HepG2 (cell line): ENCODE results near the gene EFHD2. TPM values are rescaled to one million over a fixed set of nuclear protein-coding genes. Genes with fewer than 3 reads are reported as not detected.

Experiments
- JUN ChIP-seq: sonication (generic); formaldehyde crosslinking; IDR thresholded peaks from 2 replicates; pipeline ENCODE4 v1.4.0; 2020; ENCODE audit warnings: mild to moderate bottlenecking, missing genetic modification reagents
- KMT2B ChIP-seq: IDR thresholded peaks from 2 replicates; pipeline ENCODE4 v1.6.1; 2016; ENCODE audit warnings: missing genetic modification reagents, missing compliant biosample characterization
- NCOR1 ChIP-seq: fragments of 200-600 bp; sonication (generic); IDR thresholded peaks from 2 replicates; pipeline ENCODE4 v1.7.0; 2017; ENCODE audit warnings: antibody characterized with exemption, low read length, borderline replicate concordance
- PLRG1 ChIP-seq: fragments of 450-650 bp; conservative IDR thresholded peaks from 2 replicates; pipeline ENCODE4 v1.6.1; 2016
- PRDM10 ChIP-seq: sonication (generic); formaldehyde crosslinking; IDR thresholded peaks from 2 replicates; pipeline ENCODE4 v1.4.0; 2020; ENCODE audit warnings: low read depth, missing genetic modification reagents
- SIN3A ChIP-seq: IDR thresholded peaks from 2 replicates; pipeline ENCODE4 v1.6.1; 2011; ENCODE audit warnings: low read depth, mild to moderate bottlenecking, control low read depth, low read length, borderline replicate concordance
- SP1 ChIP-seq, 2 experiments: fragments of 450-650 bp in 1 of 2; sonication (generic) in 1 of 2; formaldehyde crosslinking in 1 of 2; IDR thresholded peaks; 2 replicates each; pipeline versions ENCODE4 v1.4.0 to v1.6.1; 2016 to 2020; ENCODE audit warnings: missing genetic modification reagents in 1 of 2
- YY1 ChIP-seq: IDR thresholded peaks from 2 replicates; pipeline ENCODE4 v1.6.1; 2011; ENCODE audit warnings: low read length, low read depth, moderate library complexity, mild to moderate bottlenecking; ENCODE audit not compliant: insufficient read depth, insufficient replicate concordance
- ZBTB40 ChIP-seq, 2 experiments: fragments of 450-650 bp in 1 of 2; sonication (generic) in 1 of 2; formaldehyde crosslinking in 1 of 2; IDR thresholded peaks; 2 replicates each; pipeline versions ENCODE4 v1.6.1 to v1.8.0; 2016 to 2022; ENCODE audit warnings: antibody characterized with exemption in 1 of 2, mild to moderate bottlenecking in 1 of 2, missing genetic modification reagents in 1 of 2
- ZBTB42 ChIP-seq: sonication (generic); formaldehyde crosslinking; IDR thresholded peaks from 2 replicates; pipeline ENCODE4 v1.5.0; 2020; ENCODE audit warnings: mild to moderate bottlenecking, missing genetic modification reagents
- ZMAT3 ChIP-seq: sonication (generic); formaldehyde crosslinking; conservative IDR thresholded peaks from 2 replicates; pipeline ENCODE4 v1.7.0; 2021; ENCODE audit warnings: missing genetic modification reagents
- ZNF205 ChIP-seq: IDR thresholded peaks from 2 replicates; pipeline ENCODE4 v1.6.1; 2018; ENCODE audit warnings: missing biosample characterization, missing genetic modification reagents
- ZNF496 ChIP-seq: sonication (generic); formaldehyde crosslinking; IDR thresholded peaks from 2 replicates; pipeline ENCODE4 v1.8.1; 2023; ENCODE audit warnings: mild to moderate bottlenecking, moderate library complexity, missing genetic modification reagents; ENCODE audit not compliant: insufficient replicate concordance
- ZNF772 ChIP-seq: sonication (generic); formaldehyde crosslinking; IDR thresholded peaks from 2 replicates; pipeline ENCODE4 v1.5.0; 2020; ENCODE audit warnings: mild to moderate bottlenecking, missing genetic modification reagents
- polyA plus RNA-seq, 8 experiments: library from polyadenylated mRNA; depleted of rRNA in 3 of 8; stranded (reverse) in 7 of 8; unstranded in 1 of 8; fragments of >200 nt; fragmentation: Illumina TruSeq in 4 of 8; extraction: Trizol in 4 of 8; gene quantifications; 2 replicates each; pipeline versions ENCODE4 v1.2.1 to v1.2.3, GENCODE V29; 2011 to 2016; ENCODE audit warnings: low read depth in 4 of 8, missing spikeins in 1 of 8, mixed read lengths in 1 of 8; ENCODE audit not compliant: insufficient read depth in 1 of 8
- total RNA-seq, 5 experiments: library from RNA; depleted of rRNA; stranded (reverse); fragments of >200 nt; fragmentation: Illumina TruSeq; extraction: Trizol; gene quantifications; 2 replicates each; pipeline ENCODE4 v1.2.3, GENCODE V29; 2016; ENCODE audit warnings: low read depth in 1 of 5

Gene EFHD2
- total and polyA plus RNA-seq, 2 of the 13 experiments (the other 11 are each of a cell fraction or from before 2014, with no cell fraction given) = 9.4 to 12.7 TPM

- no peak for TF ChIP-seq ZBTB40 (IDR thresholded peaks at IDR 0.05)
- TF ChIP-seq ZBTB40 (CRISPR knock-in tag; IDR thresholded peaks at IDR 0.05) = no peak
- TF ChIP-seq ZMAT3 (CRISPR knock-in tag) = no peak
- no peak for TF ChIP-seq JUN
- no peak for TF ChIP-seq PRDM10 (CRISPR knock-in tag)
- no peak for TF ChIP-seq ZNF496
- TF ChIP-seq NCOR1 = no peak
- no peak for TF ChIP-seq ZNF772
- TF ChIP-seq KMT2B (CRISPR knock-in tag) = no peak
- no peak for TF ChIP-seq PLRG1
- TF ChIP-seq SIN3A = no peak
- TF ChIP-seq ZNF205 (CRISPR knock-in tag) = no peak
- no peak for TF ChIP-seq SP1 (IDR thresholded peaks at IDR 0.05)
- no peak for TF ChIP-seq SP1 (CRISPR knock-in tag; IDR thresholded peaks at IDR 0.05)
- peak; percentile 7 for TF ChIP-seq YY1
- TF ChIP-seq ZBTB42 (CRISPR knock-in tag) = no peak
These were observed 21.3 kb downstream of the EFHD2 start (continued) for GRCh38 chr1:15430787-15431570.
